Parathyroid adenoma (tissue), 2 donors: Measurements from ENCODE around the gene GHR.

ENCODE experiments used
- H2AFZ ChIP-seq: fragments of 300-600 bp; sonication (generic); one replicate; pipeline ENCODE4 v1.7.0; 2017; ENCODE audit warnings: antibody characterized with exemption, mild to moderate bottlenecking
- H3K27ac ChIP-seq: fragments of 300-600 bp; sonication (generic); one replicate; pipeline ENCODE4 v1.7.0; 2017
- H3K27me3 ChIP-seq: fragments of 300-600 bp; sonication (generic); one replicate; pipeline ENCODE4 v1.7.0; 2017; ENCODE audit warnings: low read length; ENCODE audit not compliant: control insufficient read depth, insufficient read depth
- H3K36me3 ChIP-seq: fragments of 300-600 bp; sonication (generic); one replicate; pipeline ENCODE4 v1.7.0; 2017; ENCODE audit warnings: low read length; ENCODE audit not compliant: control insufficient read depth, insufficient read depth
- H3K4me1 ChIP-seq: fragments of 300-600 bp; sonication (generic); one replicate; pipeline ENCODE4 v1.7.0; 2017; ENCODE audit warnings: control low read depth
- H3K4me2 ChIP-seq: fragments of 300-600 bp; sonication (generic); one replicate; pipeline ENCODE4 v1.7.0; 2017; ENCODE audit warnings: low read length
- H3K4me3 ChIP-seq: fragments of 300-600 bp; sonication (generic); one replicate; pipeline ENCODE4 v1.7.0; 2017; ENCODE audit warnings: low read depth, low read length
- H3K79me2 ChIP-seq: fragments of 300-600 bp; sonication (generic); one replicate; pipeline ENCODE4 v1.7.0; 2017; ENCODE audit warnings: control low read depth
- H3K9ac ChIP-seq: fragments of 300-600 bp; sonication (generic); one replicate; pipeline ENCODE4 v1.7.0; 2017; ENCODE audit warnings: mild to moderate bottlenecking
- H3K9me3 ChIP-seq: fragments of 300-600 bp; sonication (generic); one replicate; pipeline ENCODE4 v1.7.0; 2017; ENCODE audit warnings: low read length; ENCODE audit not compliant: control insufficient read depth
- CTCF ChIP-seq: fragments of 300-600 bp; sonication (generic); IDR thresholded peaks from one replicate; pipeline ENCODE4 v1.7.0; 2017; ENCODE audit warnings: antibody characterized with exemption, mild to moderate bottlenecking
- donor health status: primary hyperparathyroidism.

GHR gene

GRCh38 chr5:42547141-42547540 lies 123.9 kb downstream of the GHR start:
- Histone ChIP-seq H3K4me1 (peaks cover 3% of the 10 kb centered on the region), H3K27ac (no peak overlapping the region)

GRCh38 chr5:42547894-42548293 lies 124.7 kb downstream of the GHR start:
- Histone ChIP-seq H3K79me2 (peaks cover 2% of the 10 kb centered on the region), H3K4me2 (no peak overlapping the region), H3K4me1 (peaks cover 3% of the 10 kb centered on the region), H3K9me3 (no peaks in the 10 kb centered on the region), H3K27ac (no peak overlapping the region), H3K36me3 (no peaks in the 10 kb centered on the region), H3K9ac (no peak overlapping the region), H3K27me3 (no peaks in the 10 kb centered on the region), H2AFZ (peak overlapping the region; percentile 16), H3K4me3 (no peak overlapping the region)
- no peak for TF ChIP-seq CTCF

More at GRCh38 chr5:42547141-42547540, 123.9 kb downstream of the GHR start:
- TF ChIP-seq CTCF: no peak
- H3K4me2 ChIP-seq: no peak overlapping the region
- no peak overlapping the region for H3K4me3 ChIP-seq
- H2AFZ ChIP-seq: no peak overlapping the region
- H3K9me3 ChIP-seq: no peaks in the 10 kb centered on the region
- no peak overlapping the region for H3K9ac ChIP-seq
- H3K36me3 ChIP-seq: no peaks in the 10 kb centered on the region
- H3K27me3 ChIP-seq: no peaks in the 10 kb centered on the region
- peaks cover 2% of the 10 kb centered on the region for H3K79me2 ChIP-seq

- no peak for TF ChIP-seq CTCF
- Histone ChIP-seq H3K9me3 (no peaks in the 10 kb centered on the region), H3K4me2 (no peak overlapping the region), H3K27me3 (no peaks in the 10 kb centered on the region), H3K36me3 (no peaks in the 10 kb centered on the region), H3K4me3 (no peak overlapping the region), H3K27ac (no peak overlapping the region), H3K9ac (no peak overlapping the region), H3K4me1 (no peaks in the 10 kb centered on the region), H3K79me2 (no peaks in the 10 kb centered on the region), H2AFZ (no peak overlapping the region)
Measured at GRCh38 chr5:42552597-42552996, 129.4 kb downstream of the GHR start.

GRCh38 chr5:42553461-42553860 lies 130.2 kb downstream of the GHR start:
- H3K36me3 ChIP-seq: no peaks in the 10 kb centered on the region
- H3K79me2 ChIP-seq: no peaks in the 10 kb centered on the region
- H3K9me3 ChIP-seq: no peaks in the 10 kb centered on the region
- no peak overlapping the region for H3K27ac ChIP-seq
- H3K4me1 ChIP-seq: no peaks in the 10 kb centered on the region
- H2AFZ ChIP-seq: no peak overlapping the region
- H3K9ac ChIP-seq: no peak overlapping the region
- no peaks in the 10 kb centered on the region for H3K27me3 ChIP-seq
- H3K4me3 ChIP-seq: no peak overlapping the region
- H3K4me2 ChIP-seq: no peak overlapping the region
- TF ChIP-seq CTCF: no peak

- Histone ChIP-seq H3K36me3 (no peaks in the 10 kb centered on the region), H3K4me2 (no peak overlapping the region), H3K9ac (no peak overlapping the region), H3K27ac (no peak overlapping the region), H3K79me2 (no peaks in the 10 kb centered on the region), H3K4me3 (no peak overlapping the region), H2AFZ (no peak overlapping the region), H3K4me1 (no peaks in the 10 kb centered on the region), H3K27me3 (no peaks in the 10 kb centered on the region), H3K9me3 (no peaks in the 10 kb centered on the region)
- no peak for TF ChIP-seq CTCF
Measured at GRCh38 chr5:42555010-42555409, 131.8 kb downstream of the GHR start.
